NOMO-1 treated with DMSO at 0.1 percent for 48 hours (cell line): ENCODE results near the gene KIF13A.
"Not testable (repeated sequence)": the region's sequence is repeated elsewhere in the genome, so short reads cannot be mapped to it uniquely, and the experiment has no call there.

Experiments
- DNase-seq: peaks from one replicate; lab custom pipeline; 2025; ENCODE audit not compliant: unreplicated experiment; lab: John Stamatoyannopoulos, UW

KIF13A gene

DNA sequence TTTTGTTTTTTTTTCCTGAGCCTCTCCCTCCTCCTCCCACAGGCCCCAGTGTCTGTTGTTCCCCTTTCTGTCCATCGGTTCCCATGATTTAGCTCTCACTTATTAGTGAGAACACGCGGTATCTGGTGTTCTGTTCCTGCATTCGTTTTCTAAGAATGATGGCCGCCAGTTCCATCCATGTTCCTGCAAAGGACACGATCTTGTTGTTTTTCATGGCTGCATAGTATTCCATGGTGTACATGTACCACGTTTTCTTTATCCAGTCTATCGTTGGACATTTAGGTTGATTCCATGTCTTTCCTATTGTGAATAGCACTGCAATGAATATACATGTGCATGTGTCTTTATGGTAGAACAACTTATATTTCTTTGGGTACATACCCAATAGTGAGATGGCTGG lies 175.1 kb downstream of the KIF13A start:
- DNase-seq, result no peak

DNA sequence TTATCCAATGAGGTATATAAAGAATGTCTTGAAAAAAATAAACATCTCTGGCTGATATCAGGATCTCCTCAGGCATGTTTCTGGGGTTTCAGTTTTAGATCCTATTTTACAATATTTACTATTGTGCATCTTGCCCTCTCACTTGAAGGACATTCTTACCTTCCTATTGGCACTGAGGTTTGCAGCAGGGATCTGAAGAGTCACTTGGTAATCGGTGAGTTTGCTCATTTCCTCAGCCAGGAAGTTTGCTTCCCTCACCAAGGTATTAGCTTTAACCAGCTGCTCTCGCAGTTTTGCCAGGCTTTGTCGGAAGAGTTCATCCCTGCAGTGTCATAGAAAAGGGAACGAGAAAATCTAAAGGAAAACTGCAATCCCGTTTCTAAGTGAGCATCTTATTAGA lies 178.8 kb downstream of the KIF13A start:
- no peak for DNase-seq

DNA sequence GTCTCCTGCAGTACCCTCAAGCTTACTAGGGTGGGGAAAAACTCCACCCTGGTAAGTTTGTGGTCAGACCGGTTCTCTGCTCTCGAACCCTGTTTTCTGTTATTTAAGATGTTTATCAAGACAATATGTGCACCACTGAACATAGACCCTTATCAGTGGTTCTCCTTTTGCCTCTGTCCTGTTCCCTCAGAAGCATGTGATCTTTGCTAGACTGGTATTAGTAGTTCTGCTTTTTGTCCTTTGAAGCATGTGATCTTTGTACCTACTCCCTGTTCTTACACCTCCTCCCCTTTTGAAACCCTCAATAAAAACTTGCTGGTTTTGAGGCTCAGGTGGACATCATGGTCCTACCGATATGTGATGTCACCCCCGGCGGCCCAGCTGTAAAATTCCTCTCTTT lies 180.0 kb downstream of the KIF13A start:
- DNase-seq, result peak; percentile 20

DNA sequence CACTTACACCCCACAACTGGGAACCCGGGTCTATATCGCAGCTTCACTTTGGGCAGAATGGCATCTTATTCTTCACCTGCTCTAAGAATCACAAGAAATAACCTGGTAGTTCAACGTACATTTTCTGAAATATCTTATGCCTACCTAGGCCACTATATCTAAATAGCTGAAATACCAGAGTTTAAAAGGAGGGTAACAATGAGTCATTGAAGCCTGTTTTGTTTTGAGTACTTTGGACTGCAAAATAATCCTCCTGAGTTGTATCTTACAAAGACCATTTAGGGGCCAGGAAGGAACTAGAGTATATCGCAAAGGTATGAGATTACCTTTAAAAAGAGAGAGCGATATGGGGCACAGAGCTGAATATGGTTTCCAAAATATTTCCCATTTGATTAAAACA lies 184.0 kb downstream of the KIF13A start:
- DNase-seq, result no peak

DNA sequence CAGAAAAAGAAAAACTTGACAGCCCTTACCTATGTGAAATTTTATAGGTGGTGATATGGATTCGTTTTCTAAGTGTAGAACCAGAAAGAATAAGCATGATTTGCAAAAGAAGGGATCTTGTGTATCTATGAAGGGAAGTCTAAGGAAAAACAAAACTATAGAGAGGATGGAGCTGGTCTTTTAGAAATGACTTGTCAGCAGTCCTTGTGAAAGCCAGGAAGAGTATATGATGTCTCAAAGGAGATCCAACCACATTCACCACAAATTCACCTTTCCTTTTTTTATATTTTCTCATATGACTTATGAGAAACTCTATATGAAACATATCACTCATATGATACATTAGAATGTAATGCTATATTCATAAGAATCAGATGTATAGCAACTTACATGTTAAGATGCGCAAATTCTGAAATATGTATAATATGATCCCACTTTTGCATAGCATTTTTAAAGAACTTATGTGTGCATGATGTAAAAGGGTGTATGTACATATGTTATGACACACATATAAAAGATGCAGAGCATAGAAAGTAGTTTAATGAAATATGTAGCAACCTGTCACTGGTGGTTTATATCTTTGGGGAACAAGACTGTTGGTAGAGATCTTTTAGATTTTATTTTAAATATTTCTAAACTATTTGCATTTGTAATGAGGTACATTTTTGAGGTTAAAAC lies 188.8 kb downstream of the KIF13A start:
- DNase-seq, result no peak

DNA sequence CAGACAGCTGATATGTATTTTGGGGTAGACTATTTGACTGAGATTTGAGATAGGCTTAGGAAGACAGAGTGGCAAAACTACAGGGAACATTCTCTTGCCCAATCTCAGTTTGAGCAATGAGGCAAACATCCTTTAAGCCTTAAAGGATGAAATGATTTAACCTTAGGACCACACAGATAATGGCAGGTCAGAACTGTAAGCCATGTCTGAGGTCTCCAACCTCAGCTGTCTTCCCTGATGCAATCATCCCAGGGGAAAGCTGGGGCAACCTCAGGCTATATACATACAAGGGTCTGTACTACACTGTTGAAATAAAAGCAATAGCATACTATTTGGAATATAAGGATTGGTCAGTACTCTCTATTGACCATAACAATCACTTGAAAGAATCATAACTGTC lies 196.9 kb downstream of the KIF13A start:
- no peak for DNase-seq

DNA sequence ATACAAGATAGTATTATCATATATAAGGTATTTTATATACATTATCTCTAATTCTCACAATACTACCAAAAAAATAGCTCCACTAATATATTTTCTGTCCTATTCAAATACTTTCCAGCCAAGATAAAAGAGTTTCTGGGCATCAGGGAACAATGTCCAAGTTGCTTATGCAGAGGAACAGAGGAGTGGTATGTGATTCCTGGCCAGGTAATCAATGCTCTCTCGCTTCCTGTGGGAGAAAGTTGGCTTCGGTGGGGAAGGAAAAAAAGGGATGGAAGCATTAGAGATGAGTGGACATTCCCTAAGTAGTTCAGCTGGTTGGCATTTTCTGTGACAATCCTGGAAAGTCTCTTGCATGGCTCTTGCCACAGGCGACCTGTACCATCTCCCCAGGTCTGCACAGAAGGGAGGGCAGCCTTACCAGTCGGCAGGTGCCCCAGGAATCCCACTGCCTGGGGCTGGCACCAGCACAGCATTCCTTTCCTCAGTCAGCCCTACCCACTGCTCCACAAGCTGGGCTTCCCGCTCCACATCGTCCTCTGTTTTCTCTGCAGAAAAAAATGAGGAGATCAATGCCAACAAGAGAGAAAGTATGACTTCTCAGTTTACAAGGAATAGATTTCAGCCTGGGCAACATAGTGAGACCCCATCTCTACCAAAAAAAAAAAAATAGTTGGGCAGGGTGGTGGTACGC lies 202.2 kb downstream of the KIF13A start:
- no peak for DNase-seq

DNA sequence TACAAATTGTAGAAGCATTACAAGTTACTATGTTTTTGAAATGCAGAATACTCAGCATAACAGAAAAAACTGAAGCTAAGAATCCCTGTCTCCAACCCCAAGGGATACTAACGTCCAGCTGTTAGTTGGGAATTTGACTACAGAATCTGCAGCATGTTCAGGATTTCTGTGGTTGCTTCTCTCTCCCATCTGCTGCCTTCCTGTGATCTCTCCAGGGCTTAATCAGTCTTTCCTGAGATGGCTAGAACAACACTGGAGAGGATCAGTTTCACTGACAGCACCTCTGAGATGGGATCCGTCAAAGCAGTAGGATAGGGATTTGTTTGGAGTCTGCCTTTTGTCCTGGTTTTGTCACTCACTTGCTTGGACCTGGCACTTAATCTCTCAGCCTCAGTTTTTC lies 207.4 kb downstream of the KIF13A start:
- no peak for DNase-seq

DNA sequence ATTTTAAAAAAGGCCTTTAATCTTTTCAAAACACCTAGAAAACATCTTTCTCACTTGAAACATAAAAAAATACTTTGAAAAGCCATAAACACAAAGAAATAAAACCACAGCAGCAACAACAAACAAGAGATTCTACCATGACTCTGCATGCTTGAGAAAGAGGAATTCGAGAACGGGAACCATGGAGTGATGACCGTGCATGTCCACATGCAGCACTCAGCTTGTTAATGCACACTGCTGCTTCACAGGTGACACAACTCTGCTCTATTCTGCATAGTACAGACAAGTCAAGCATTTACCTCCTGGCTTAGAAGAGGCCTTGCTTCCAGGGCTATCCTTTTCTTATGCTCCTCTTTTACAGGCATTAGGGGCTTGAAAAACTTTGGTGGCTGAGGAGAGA lies 215.8 kb downstream of the KIF13A start:
- DNase-seq, result no peak

DNA sequence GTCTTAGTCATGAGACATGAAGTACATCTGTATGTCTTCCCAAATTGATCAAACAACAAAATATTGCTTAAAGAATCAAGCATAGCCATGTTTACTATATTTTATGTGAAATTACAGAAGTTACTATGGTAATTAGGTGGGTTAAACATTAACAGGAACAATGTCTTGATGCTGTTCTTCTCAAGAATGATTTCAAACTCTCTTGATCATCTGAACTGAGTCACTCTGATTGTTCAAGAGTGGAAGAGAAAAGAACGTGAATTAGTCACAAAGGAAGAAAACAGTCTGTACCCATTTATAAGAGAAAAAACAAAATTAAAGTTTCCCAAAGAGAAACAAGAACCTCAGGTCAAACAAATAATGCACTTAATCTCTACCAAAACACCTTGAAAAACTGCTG lies 218.6 kb downstream of the KIF13A start:
- no peak for DNase-seq

DNA sequence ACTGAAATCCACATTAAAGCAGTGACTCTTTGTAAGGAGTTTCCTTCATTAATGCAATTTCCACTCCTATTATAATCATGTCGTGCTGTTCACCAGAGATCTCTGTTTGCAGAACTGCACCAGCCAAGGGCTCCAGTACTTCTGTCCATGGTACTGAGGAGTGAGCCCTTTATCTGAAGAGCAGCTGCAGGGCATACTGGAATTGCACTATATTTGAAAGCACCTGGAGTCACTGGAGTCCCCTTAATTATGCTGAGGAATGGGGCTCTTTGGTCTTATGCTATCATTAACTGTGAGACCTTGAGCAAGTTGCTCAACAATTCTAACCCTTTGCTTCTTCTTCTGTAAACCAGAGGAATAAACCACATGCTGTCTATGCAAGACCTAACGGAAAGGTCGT lies 219.0 kb downstream of the KIF13A start:
- DNase-seq, result no peak

DNA sequence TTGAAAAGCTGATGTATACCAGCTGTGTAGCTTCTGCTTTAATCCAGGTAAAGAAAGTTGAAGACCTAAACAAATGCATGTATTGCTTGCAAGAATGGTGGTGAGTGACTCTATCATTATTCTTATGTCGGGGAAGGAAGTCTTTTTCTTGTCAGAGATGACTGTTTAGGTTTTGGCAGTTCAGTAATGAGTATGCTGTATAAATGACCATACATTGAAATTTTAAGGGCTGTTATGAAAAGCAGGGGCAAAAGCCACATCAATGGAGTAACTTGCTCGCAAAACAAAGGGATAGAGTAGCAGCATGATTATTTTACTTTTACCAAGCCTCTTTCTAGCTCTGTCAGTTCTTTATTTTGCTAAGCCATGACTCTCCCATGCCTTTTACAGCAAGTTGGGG lies 224.8 kb downstream of the KIF13A start:
- no peak for DNase-seq

DNA sequence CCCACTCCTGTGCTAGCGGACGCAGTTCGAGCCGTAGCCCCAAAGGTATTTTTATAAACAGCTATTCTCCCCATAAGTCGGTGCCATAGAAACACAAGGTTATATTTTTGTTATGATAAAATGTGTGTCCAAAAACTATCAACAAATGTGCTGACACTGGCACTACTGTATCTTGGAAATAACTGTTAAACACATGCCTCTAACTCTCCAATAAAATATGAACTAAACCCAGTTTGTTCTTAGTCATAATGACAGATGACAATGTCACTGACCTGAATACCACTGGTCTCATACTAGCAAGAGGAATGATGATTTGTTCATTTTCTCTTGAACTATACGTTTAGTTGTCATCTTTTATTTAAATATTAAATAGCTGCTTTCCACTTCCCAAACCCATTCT lies 229.3 kb downstream of the KIF13A start:
- DNase-seq, result no peak

DNA sequence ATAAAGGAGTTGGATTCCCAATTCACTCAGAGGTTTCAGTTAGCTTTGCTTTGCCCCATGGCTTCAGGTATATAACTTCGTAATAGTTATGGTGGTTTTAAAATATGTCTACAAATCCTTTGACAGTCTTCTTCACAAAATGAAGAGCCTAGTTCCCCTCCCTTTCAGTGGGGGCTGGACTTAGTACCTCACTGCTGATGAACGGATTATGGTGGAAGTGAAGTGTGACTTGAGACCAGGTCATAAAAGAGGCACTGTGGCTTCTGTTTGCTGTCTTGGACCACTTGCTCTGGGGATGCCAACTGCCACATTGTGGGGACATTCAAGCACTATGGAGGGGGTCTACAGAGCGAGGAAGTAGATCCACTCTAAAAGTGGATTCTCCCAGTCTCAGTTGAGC lies 233.2 kb downstream of the KIF13A start:
- DNase-seq, result no peak

DNA sequence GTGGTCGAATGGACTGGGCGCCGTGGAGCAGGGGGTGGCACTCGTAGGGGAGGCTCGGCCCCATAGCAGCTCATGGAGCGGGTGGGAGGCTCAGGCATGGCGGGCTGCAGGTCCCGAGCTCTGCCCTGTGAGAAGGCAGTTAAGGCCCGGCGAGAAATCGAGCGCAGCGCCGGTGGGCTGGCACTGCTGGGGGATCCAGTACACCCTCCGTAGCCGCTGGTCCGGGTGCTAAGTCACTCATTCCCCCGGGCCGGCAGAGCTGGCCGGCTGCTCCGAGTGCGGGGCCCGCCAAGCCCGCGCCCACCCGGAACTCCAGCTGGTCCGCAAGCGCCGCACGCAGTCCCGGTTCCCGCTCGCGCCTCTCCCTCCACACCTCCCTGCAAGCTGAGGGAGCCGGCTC lies 242.1 kb downstream of the KIF13A start:
- not testable (repeated sequence) for DNase-seq

DNA sequence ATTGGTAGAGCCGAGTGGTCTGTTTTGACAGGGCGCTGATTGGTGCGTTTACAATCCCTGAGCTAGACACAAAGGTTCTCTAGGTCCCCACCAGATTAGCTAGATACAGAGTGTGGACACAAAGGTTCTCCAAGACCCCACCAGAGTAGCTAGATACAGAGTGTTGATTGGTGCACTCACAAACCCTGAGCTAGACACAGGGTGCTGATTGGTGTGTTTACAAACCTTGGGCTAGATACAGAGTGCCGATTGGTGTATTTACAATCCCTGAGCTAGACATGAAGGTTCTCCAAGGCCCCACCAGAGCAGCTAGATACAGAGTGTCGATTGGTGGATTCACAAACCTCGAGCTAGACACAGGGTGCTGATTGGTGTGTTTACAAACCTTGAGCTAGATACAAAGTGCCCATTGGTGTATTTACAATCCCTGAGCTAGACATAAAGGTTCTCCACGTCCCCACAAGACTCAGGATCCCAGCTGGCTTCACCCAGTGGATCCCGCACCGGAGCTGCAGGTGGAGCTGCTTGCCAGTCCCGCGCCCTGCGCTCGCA lies 242.6 kb downstream of the KIF13A start:
- DNase-seq, result not testable (repeated sequence)

DNA sequence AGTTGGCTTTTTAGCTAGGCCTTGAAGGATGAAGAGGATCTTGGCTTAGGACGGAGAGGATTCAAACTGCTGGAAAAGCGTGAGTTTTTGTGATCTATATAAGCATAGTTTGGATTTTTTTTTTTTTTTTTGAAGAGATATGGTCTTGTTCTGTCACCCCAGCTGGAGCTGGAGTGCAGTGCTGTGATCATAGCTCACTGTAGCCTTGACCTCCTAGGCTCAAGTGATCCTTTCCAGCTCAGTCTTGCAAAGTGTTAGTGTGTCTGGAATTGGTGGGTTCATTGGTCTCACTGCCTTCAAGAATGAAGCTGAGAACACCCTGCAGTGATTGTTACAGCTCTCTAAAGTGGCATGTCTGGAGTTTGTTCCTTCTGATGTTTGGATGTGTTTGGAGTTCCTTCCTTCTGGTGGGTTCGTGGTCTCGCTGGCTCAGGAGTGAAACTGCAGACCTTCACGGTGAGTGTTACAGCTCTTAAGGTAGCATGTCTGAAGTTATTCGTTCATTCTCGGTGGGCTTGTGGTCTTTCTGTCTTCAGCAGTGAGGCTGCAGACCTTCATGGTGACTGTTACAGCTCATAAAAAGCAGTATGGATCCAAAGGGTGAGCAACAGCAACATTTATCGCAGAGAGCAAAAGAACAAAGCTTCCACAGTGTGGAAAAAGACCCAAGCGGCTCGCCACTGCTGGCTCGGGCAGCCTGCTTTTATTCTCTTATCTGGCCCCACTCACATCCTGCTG lies 243.2 kb downstream of the KIF13A start:
- no peak for DNase-seq

DNA sequence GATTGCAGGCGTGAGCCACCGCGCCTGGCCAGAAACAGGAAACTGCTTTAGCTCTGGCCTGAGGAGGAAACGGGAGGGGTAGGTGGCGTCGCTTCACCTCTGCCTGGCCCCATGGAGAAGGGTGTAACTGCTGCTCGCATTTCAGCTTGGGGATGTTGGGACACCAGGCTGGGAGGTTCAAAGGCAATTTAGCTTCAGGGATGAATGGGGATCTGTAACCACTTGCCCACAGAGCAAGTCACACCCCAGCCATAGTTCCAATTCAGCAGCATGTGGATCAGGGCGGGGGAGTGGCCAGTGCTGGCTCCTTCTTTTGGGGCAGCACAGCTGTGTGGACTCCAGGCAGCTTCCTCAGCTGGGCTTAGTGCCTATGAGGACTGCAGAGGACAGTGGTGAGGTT lies 245.9 kb downstream of the KIF13A start:
- no peak for DNase-seq

DNA sequence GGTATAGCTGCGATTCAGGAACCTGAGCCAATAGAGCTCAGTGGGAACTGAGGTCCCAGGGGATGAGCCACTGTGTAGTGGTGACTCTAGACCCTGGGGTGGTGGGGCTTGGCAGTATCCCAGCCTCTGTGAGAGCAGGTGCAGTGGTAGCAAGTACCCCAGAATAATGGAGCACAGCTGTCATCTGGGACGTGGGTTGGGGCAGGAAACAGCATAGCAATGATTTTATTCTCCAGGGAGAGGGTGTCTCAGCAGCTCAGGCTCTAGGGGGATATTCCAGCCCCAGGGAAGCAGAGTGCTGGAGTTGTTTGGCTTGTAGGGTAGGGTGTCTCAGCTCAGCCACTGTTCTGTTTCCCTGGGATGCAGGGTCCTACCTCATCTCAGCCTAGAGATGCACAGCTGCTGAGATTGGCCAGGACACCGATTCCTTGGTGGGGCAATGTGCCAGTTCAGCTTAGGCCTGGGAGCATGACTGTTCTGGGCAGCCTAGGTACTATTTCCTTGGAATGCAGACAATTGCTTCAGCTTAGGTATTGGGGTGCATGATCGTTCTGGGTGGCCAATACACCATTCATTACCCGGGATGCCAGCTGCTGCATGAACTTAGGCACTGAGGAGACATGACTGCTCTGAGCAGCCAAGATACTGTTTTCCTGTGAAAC lies 246.7 kb downstream of the KIF13A start:
- DNase-seq, result no peak

DNA sequence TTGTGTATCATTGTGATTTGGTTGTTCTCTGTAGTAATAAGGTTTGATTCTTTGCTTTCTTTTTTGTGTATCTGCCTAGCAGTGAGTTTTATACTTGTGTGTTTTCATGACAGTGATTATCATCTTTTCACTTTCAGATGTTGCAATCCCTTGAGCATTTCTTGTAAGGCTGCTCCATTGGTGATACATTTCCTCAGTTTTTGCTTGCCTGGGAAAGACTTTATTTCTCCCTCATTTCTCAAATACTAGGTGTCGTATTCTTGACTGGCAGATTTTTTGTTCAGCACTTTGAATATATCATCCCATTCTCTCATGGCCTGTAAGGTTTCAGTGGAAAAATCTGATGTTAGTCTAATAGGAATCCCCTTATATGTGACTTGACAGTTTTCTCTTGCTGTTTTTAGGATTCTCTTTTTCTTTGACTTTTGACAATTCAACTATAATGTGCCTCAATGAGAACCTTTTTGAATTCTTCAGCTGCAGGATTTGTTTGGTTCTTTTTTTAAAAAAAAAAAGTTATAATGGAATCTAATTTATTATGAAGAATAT lies 249.7 kb downstream of the KIF13A start:
- DNase-seq, result no peak

DNA sequence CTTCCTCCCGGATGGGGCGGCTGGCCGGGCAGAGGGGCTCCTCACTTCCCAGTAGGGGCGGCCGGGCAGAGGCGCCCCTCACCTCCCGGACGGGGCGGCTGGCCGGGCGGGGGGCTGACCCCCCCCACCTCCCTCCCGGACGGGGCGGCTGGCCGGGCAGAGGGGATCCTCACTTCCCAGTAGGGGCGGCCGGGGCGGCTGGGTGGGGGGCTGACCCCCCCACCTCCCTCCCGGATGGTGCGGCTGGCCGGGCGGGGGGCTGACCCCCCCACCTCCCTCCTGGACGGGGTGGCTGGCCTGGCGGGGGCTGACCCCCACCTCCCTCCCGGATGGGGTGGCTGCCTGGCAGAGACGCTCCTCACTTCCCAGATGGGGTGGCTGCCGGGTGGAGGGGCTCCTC lies 252.1 kb downstream of the KIF13A start:
- not testable (repeated sequence) for DNase-seq
